Suppressor macrophage (primary cell): ENCODE data around the gene ZNF660.
A peak's percentile ranks its signal among the peaks of the same experiment; 100 is the strongest.

Source experiments
- DNase-seq, 4 experiments: peaks; one replicate each; pipeline ENCODE4 v3.0.0-alpha.2; 2020 to 2022

Gene ZNF660

DNA sequence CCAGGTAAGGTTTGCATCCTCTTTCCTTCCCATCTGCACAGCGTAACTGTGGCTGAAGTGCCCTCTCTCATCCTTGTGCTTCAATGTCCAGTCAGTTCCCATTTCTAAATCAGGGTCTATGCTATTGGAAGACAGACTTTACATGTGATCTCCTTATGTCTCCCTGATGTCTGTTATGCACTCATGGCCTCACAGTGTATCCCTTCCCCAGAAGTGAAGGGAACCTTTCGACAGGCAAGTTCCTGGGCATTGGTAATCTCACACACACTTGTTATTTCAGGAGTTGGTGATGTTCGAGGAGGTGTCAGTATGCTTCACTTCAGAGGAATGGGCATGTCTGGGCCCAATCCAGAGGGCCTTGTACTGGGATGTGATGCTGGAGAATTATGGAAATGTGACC, 47.4 kb downstream of the ZNF660 start:
- no peak for DNase-seq

DNA sequence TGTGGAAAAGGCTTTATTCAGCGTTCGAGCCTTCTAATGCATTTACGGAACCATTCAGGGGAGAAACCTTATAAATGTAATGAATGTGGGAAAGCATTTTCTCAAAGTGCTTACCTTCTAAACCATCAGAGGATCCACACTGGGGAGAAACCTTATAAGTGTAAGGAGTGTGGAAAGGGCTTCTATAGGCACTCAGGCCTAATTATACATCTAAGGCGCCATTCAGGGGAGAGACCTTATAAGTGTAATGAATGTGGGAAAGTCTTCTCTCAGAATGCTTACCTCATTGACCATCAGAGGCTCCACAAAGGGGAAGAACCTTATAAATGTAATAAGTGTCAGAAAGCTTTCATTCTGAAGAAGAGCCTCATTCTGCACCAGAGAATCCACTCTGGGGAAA, 57.6 kb downstream of the ZNF660 start:
- no peak for DNase-seq

DNA sequence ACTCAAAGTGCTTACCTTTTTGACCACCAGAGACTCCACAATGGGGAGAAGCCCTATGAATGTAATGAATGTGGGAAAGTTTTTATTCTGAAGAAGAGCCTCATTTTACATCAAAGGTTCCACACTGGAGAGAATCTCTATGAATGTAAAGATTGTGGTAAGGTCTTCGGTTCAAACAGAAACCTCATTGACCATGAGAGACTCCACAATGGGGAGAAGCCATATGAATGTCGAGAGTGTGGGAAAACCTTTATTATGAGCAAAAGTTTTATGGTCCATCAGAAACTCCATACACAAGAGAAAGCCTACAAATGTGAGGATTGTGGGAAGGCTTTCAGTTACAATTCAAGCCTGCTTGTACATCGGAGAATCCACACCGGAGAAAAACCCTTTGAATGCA, 58.3 kb downstream of the ZNF660 start:
- no peak for DNase-seq

DNA sequence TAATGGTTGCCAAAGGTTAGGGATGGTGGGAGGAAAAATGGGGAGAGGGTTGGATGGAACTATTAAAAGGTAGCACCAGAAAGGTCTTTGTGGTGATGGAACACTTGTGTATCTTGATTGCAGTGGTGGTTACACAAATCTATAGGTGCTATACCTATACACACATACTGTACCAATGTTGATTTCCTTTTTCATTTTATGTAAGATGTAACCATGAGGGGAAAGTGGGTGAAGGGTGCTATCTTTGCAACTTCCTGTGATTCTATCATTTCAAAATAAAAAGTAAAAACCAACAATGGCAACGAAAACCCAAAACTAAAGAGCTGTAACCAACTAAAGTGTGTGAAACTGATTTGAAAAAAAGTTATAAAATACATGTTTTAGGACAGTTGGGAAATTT, 63.0 kb downstream of the ZNF660 start:
- no peak for DNase-seq

DNA sequence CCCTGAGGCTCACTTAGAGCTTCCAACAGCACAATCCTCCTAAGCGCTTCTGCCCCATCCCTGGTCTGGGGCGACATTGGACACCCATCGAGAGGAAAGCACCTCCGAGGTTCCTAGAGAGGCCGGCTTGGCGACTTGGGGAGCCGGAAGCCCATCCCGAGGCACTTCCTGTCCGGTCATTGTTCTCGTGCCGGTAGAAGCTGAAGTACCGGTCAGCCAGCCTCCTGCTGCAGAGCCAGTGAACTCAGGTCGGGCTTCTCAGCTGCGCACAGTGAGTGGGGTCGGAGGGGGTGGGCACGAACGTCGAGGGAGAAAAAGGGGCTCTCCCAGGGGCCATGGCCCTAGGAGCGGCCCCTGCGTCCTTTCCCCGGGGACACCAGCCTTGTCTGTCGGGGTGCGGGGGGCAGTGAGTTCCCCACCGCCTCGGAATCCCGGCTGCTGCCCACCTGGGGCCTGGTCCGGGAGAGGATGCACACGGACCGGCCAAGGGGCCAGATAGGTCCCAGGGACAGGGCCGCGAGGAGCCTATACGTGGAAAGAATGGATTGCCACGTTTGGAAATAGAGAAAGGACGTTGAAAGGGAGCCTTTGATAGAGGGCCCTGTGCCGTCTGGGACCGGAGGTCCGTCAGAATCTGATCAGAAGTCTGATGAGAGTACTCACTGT, 63.9 kb downstream of the ZNF660 start, which contains the start of gene ZNF35:
Gene ZNF35 (plus strand): TSS at position 169 of the 666 bp plus-strand sequence. CDS start 2,336 bp downstream, outside the sequence.
- DNase-seq = peak; percentile 84 to 91 (median 90)
